ENCODE data around the gene GLI1.

GLI1 gene

GRCh38 chr12:57476162-57476992 is 16.8 kb downstream of the GLI1 start:
- TF ChIP-seq, protein P1, sequence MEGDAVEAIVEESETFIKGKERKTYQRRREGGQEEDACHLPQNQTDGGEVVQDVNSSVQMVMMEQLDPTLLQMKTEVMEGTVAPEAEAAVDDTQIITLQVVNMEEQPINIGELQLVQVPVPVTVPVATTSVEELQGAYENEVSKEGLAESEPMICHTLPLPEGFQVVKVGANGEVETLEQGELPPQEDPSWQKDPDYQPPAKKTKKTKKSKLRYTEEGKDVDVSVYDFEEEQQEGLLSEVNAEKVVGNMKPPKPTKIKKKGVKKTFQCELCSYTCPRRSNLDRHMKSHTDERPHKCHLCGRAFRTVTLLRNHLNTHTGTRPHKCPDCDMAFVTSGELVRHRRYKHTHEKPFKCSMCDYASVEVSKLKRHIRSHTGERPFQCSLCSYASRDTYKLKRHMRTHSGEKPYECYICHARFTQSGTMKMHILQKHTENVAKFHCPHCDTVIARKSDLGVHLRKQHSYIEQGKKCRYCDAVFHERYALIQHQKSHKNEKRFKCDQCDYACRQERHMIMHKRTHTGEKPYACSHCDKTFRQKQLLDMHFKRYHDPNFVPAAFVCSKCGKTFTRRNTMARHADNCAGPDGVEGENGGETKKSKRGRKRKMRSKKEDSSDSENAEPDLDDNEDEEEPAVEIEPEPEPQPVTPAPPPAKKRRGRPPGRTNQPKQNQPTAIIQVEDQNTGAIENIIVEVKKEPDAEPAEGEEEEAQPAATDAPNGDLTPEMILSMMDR (IDR thresholded peaks at IDR 0.05; ENCODE audit: low read depth, low read length): no peak
- H3K4me3 ChIP-seq (replicated peaks in 1 of 2; ENCODE audit: low read depth in 2 of 2, low read length in 2 of 2): no peak overlapping the region
- DNase-seq (ENCODE audit: low read depth in 2 of 2): no peak

DNA sequence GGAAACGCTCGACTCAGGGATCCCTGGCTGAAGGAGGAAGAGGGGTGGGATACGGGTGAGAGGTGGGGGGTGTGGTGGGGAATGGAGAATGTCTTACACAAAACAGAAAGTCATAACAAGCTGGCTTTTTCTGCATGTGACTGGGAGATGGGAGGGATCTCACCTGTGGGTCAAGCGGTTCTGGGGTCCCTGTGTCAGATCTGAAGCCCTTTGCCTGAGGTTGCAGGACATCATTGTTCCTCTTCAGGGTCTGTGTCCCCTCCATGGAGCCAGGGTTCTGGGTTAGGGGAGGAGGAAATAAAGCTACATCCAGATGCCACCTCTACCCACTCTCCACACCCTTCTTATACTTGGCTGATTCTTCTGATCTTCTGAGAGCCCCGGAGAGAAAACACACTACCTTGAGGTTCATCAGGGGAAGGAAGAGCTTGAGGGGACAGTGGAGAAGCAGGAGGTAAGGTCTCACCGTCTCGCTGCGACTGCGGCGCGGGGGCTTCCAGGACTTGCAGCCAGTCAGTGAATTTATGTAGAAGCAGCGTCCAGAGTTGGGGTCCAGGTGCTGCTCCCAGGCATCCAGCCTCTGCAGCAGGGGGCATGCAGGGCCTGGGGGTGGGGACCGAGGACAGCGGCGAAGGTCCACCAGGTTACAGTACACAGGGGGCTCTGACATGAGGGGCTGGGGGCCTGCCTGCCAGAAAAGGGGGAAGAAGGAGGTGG is 17.6 kb downstream of the GLI1 start:
- no peak for DNase-seq (ENCODE audit: low read depth in 2 of 2)
- TF ChIP-seq, protein P1 (IDR thresholded peaks at IDR 0.05; ENCODE audit: low read depth, low read length): no peak
- H3K4me3 ChIP-seq (replicated peaks in 1 of 2; ENCODE audit: low read depth in 2 of 2, low read length in 2 of 2): no peak overlapping the region

DNA sequence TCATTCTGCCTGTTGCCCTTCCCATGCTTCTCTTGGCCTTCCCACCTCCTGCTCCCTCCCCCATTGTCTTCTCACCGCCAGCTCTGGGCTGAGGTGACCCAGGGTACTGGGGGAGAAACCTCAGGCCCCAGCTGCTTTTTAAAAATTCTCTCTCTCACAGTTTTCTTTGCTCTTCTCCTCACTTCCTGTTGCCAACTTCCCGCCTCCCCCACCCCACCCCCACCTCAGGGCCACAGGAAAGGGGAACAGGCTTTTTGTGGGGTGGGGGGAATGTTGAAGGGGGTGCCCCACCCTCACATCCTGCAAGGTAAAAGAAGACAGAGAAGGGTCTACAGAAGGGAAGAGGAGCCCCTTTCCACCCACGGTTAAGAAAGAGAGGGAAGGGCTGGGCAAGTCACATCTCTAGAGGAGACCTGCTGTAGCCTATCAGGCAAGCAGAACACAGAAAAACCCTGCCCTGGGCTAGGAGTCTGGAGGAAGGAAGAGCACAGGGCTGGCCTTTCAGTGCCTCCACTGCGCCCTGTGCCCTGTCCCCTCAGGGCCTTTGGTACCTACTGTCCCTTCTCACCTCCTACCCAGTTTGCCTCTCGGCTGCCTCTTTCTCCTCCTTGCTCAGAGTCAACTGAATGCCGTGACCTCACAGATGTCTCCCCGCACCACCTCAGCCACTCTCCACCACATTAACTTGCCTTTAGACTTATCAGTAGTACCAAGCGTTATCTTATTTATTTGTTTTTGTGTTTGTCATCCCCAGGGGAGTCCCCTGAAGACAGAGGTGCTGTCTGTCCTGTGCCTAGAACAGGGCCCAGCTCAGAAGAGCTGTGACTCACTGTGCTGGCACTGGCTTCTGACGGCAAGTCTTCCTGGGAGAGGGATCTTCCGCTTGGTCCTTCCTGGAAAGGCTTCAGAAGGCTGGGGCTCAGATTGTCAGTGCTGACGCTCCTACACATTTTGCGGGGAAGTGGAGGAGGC is 18.4 kb downstream of the GLI1 start:
- DNase-seq (ENCODE audit: low read depth in 2 of 2): peak; percentile 60 to 72
- TF ChIP-seq, protein P1 (IDR thresholded peaks at IDR 0.05; ENCODE audit: low read depth, low read length): no peak
- H3K4me3 ChIP-seq (replicated peaks in 1 of 2; ENCODE audit: low read depth in 2 of 2, low read length in 2 of 2): no peak overlapping the region

DNA sequence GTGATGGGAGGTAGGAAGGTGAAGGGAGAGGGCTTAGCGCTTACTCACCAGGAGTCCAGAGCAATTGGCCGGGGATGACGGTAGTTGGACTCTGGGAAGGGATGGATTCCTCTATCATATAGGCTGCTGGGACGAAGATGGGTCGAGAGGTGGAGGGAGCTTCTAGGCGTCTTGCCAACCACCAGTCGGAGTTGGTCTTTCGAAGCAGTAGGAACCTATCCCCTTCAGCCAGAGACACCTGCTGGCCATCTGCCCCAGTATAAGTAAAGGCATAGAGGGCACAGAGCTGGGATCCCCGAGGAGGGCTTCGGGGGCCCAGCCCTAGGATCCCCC is 19.4 kb downstream of the GLI1 start:
- TF ChIP-seq, protein P1 (IDR thresholded peaks at IDR 0.05; ENCODE audit: low read depth, low read length): no peak
- no peak overlapping the region for H3K4me3 ChIP-seq (replicated peaks in 1 of 2; ENCODE audit: low read depth in 2 of 2, low read length in 2 of 2)
- no peak for DNase-seq (ENCODE audit: low read depth in 2 of 2)

- no peak for DNase-seq (ENCODE audit: low read depth in 2 of 2)
- TF ChIP-seq, protein P1 (IDR thresholded peaks at IDR 0.05; ENCODE audit: low read depth, low read length): no peak
- no peak within 1 kb of the TSS for H3K4me3 ChIP-seq (replicated peaks in 1 of 2; ENCODE audit: low read depth in 2 of 2, low read length in 2 of 2)
Measured at GRCh38 chr12:57479376-57480115, 20.0 kb downstream of the GLI1 start, which contains the start of gene ARHGAP9. TSS of gene ARHGAP9 (minus strand) at chr12:57479866. CDS start at chr12:57479406, 460 bp downstream.

DNA sequence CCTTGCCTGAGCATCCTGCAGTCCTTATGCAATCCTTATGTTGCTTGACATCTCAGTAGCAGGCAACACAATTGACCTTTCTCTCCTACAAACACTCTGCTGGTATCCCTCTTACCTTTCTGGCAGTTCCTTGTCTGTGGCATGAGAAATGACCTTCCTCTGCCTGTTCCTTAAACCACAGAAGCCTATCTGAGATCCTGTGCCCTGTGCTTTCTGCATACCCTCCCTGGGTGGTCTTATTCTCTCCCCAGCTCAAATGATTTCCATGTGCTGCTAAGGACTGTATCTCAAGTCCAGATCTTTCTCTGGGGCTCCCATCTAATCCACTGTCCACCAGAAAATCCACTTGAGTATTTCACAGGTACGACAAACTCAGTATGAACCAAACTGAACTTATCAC is 22.1 kb downstream of the GLI1 start:
- TF ChIP-seq, protein P1 (IDR thresholded peaks at IDR 0.05; ENCODE audit: low read depth, low read length): no peak
- no peak overlapping the region for H3K4me3 ChIP-seq (replicated peaks in 1 of 2; ENCODE audit: low read depth in 2 of 2, low read length in 2 of 2)
- DNase-seq (ENCODE audit: low read depth in 2 of 2): no peak
